Left ventricle myocardium inferior (tissue), 1 donor: Measurements from ENCODE around the gene TIGD2. TPM values are rescaled to one million over a fixed set of nuclear protein-coding genes. Genes with fewer than 3 reads are reported as not detected.
A peak's percentile ranks its signal among the peaks of the same experiment; 100 is the strongest.

Experiments used
- DNase-seq: peaks from one replicate; pipeline ENCODE4 v3.0.0-alpha.2; 2020
- H3K27ac ChIP-seq: fragments of 200-600 bp; replicated peaks from 2 replicates; pipeline ENCODE4 v1.8.0; 2021
- H3K27me3 ChIP-seq: fragments of 200-600 bp; 2 replicates; pipeline ENCODE4 v1.8.0; 2021; ENCODE audit warnings: low read depth
- H3K36me3 ChIP-seq: fragments of 200-600 bp; 2 replicates; pipeline ENCODE4 v1.8.0; 2021
- H3K4me1 ChIP-seq: fragments of 200-600 bp; 2 replicates; pipeline ENCODE4 v1.8.0; 2021
- H3K4me3 ChIP-seq: fragments of 200-600 bp; 2 replicates; pipeline ENCODE4 v1.8.0; 2021; ENCODE audit warnings: mild to moderate bottlenecking, moderate library complexity
- H3K9me3 ChIP-seq: fragments of 200-600 bp; replicated peaks from 2 replicates; pipeline ENCODE4 v1.8.0; 2021
- intact Hi-C: fragments of 100-400 bp; cut with micrococcal nuclease; formaldehyde crosslinking; loops from one replicate; pipeline ENCODE4 v1.11.0; 2022
- total RNA-seq: library from RNA; stranded (reverse); fragmentation: NEBNext Ultra II Directional; extraction: Animal tissue kit (Norgen Biotek cat#: 25700); gene quantifications from one replicate; pipeline ENCODE4 v1.2.1, GENCODE V29; 2021
- TF ChIP-seq, protein P1 (sequence below): fragments of 200-600 bp; IDR thresholded peaks from 2 replicates; pipeline ENCODE4 v1.8.0; 2021; ENCODE audit warnings: antibody characterized with exemption, mild to moderate bottlenecking, borderline replicate concordance
- donor health status: DM: no; HTN: yes; CAD: no; lungs with severe emphysema.

TIGD2 gene
- total RNA-seq, 1 donor from 2014 or later = 2.0 TPM

DNA sequence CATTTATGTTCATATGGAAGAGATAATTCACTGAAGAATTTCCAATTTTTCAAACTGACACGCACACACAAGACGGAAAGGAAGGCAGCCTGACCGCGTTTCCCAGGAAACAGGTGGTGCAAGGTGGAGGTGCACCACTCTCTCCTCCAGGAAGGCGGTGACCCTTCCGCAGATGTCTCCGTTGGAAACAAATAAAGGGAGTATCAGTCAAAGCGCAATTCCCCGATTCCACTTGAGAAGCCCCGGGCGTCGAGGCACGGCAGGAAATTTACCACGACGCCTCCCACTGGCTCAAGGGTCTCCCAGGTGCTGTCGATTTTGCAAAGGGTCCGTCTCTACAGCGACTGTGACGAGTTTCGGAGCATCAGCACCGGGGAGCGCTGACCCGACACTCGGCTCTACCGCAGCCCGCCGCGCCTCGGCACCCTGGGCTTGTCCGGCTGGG lies 770 bp upstream of the TIGD2 start:
- H3K27me3 ChIP-seq = no peaks in the 10 kb centered on the region
- peak overlapping the region; percentile 91 for H3K27ac ChIP-seq
- intact Hi-C loops = no loop called here
- DNase-seq = no peak
- H3K4me3 ChIP-seq = peak overlapping the region; percentile 86
- H3K36me3 ChIP-seq = no peaks in the 10 kb centered on the region
- H3K4me1 ChIP-seq = peaks cover 27% of the 10 kb centered on the region
- TF ChIP-seq, protein P1, sequence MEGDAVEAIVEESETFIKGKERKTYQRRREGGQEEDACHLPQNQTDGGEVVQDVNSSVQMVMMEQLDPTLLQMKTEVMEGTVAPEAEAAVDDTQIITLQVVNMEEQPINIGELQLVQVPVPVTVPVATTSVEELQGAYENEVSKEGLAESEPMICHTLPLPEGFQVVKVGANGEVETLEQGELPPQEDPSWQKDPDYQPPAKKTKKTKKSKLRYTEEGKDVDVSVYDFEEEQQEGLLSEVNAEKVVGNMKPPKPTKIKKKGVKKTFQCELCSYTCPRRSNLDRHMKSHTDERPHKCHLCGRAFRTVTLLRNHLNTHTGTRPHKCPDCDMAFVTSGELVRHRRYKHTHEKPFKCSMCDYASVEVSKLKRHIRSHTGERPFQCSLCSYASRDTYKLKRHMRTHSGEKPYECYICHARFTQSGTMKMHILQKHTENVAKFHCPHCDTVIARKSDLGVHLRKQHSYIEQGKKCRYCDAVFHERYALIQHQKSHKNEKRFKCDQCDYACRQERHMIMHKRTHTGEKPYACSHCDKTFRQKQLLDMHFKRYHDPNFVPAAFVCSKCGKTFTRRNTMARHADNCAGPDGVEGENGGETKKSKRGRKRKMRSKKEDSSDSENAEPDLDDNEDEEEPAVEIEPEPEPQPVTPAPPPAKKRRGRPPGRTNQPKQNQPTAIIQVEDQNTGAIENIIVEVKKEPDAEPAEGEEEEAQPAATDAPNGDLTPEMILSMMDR = no peak
- peaks cover 19% of the 10 kb centered on the region for H3K9me3 ChIP-seq

DNA sequence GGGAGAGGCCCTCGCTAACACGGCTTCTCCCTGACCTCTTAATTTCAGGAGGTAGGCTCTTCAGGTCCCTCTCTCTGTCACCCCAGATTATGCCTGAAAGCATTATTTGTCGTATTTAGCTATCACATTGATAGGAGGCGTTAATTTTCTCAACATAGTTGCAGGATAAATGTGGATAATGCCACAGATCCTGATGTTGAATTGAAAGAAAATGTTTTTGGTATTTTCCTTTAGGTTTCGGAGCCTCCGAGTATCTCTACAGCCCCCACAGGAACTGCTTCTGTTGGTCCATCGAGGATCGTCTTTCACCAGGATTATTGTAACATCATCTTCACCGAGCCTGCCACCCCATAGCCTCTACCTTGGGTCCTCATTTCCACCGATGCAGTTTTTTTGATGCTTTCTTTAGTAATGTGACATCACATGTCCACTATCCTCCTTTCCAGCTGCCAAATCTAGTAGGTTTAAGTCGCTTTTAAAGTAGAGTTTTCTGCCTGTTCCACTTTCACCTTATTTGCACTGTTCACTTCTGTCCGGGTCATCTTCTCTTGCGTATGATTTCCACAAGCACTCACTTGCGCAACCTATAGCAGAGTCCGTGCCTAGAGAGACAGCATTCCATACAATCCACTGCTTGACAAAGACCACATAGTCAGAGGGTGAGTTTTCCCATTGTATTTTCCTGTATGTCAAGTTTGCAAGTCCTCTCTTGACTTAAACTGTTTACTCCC lies 665 bp downstream of the TIGD2 start:
- Histone ChIP-seq H3K27ac (peak overlapping the region; percentile 91), H3K4me1 (peaks cover 27% of the 10 kb centered on the region), H3K36me3 (no peaks in the 10 kb centered on the region), H3K4me3 (peak overlapping the region; percentile 86), H3K9me3 (peaks cover 19% of the 10 kb centered on the region), H3K27me3 (no peaks in the 10 kb centered on the region)
- DNase-seq = no peak
- TF ChIP-seq, protein P1 = no peak
- intact Hi-C loops = no loop called here

- H3K36me3 ChIP-seq = no peaks in the 10 kb centered on the region
- intact Hi-C loops = no loop called here
- no peak overlapping the region for H3K27ac ChIP-seq
- no peak for DNase-seq
- no peak overlapping the region for H3K4me3 ChIP-seq
- TF ChIP-seq, protein P1 = no peak
- peaks cover 27% of the 10 kb centered on the region for H3K4me1 ChIP-seq
- no peaks in the 10 kb centered on the region for H3K27me3 ChIP-seq
- H3K9me3 ChIP-seq = peaks cover 19% of the 10 kb centered on the region
Measured at GRCh38 chr4:89113415-89113814, 2.1 kb downstream of the TIGD2 start.

GRCh38 chr4:89114100-89114499 lies 2.8 kb downstream of the TIGD2 start:
- H3K9me3 ChIP-seq = peaks cover 19% of the 10 kb centered on the region
- H3K4me1 ChIP-seq = peaks cover 27% of the 10 kb centered on the region
- TF ChIP-seq, protein P1 = no peak
- no peak for DNase-seq
- H3K27me3 ChIP-seq = no peaks in the 10 kb centered on the region
- H3K4me3 ChIP-seq = no peak overlapping the region
- H3K27ac ChIP-seq = no peak overlapping the region
- intact Hi-C loops = no loop called here
- H3K36me3 ChIP-seq = no peaks in the 10 kb centered on the region

DNA sequence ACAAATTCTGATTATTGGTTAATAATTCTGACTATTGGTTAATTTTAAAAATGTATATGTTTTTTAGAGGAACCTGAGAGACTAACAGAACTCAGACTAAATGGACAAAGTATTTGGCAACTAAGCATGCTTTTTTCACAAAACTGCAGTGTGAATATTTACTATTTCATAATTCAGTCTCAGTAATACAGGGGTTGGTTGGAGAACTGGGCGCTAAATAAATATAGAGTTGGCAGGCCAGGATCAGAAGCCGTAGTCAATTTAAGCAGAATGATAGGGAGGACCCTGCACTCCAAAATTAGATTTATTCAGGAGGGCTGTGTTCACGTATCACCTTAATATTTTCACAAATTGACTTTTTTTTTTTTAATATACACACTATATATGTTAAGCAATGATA lies 5.8 kb downstream of the TIGD2 start:
- Histone ChIP-seq H3K36me3 (no peaks in the 10 kb centered on the region), H3K27ac (no peak overlapping the region), H3K27me3 (no peaks in the 10 kb centered on the region), H3K4me3 (no peak overlapping the region), H3K4me1 (peaks cover 5% of the 10 kb centered on the region), H3K9me3 (peaks cover 19% of the 10 kb centered on the region)
- intact Hi-C loops = no loop called here
- TF ChIP-seq, protein P1 = no peak
- no peak for DNase-seq
